ENCODE data around the gene ETV3L.

The ETV3L gene

GRCh38 chr1:157105988-157106812, 6.6 kb upstream of the ETV3L start:
- in situ Hi-C loops (cut with MboI; ENCODE audit: low sequenced_read_pairs), result no loop called here

GRCh38 chr1:157105298-157105987, 5.8 kb upstream of the ETV3L start:
- in situ Hi-C loops (cut with MboI; ENCODE audit: low sequenced_read_pairs), result no loop called here

- in situ Hi-C loops (cut with MboI; ENCODE audit: low sequenced_read_pairs), result no loop called here
Observed at GRCh38 chr1:157104598-157105293, 5.1 kb upstream of the ETV3L start.

GRCh38 chr1:157103268-157103667, 3.7 kb upstream of the ETV3L start:
- in situ Hi-C loops (cut with MboI; ENCODE audit: low sequenced_read_pairs), result no loop called here

- in situ Hi-C loops (cut with MboI; ENCODE audit: low sequenced_read_pairs), result no loop called here
Observed at GRCh38 chr1:157101149-157101548, 1.5 kb upstream of the ETV3L start.

- in situ Hi-C loops (cut with MboI; ENCODE audit: low sequenced_read_pairs), result loop anchor here (10.0 kb wide), 1 partner anchor 66 kb away; no protein-coding TSS in a partner anchor
Observed at GRCh38 chr1:157098987-157099632, 498 bp downstream of the ETV3L start.

- in situ Hi-C loops (cut with MboI; ENCODE audit: low sequenced_read_pairs), result loop anchor here (10.0 kb wide), 1 partner anchor 66 kb away; no protein-coding TSS in a partner anchor
Observed at GRCh38 chr1:157098519-157098918, 1.1 kb downstream of the ETV3L start.

- in situ Hi-C loops (cut with MboI; ENCODE audit: low sequenced_read_pairs), result loop anchor here (10.0 kb wide), 1 partner anchor 67 kb away; no protein-coding TSS in a partner anchor
Observed at GRCh38 chr1:157097692-157098091, 1.9 kb downstream of the ETV3L start.

GRCh38 chr1:157096881-157097280, 2.7 kb downstream of the ETV3L start:
- in situ Hi-C loops (cut with MboI; ENCODE audit: low sequenced_read_pairs), result loop anchor here (10.0 kb wide), 1 partner anchor 68 kb away; no protein-coding TSS in a partner anchor

GRCh38 chr1:157095551-157095950, 4.1 kb downstream of the ETV3L start:
- in situ Hi-C loops (cut with MboI; ENCODE audit: low sequenced_read_pairs), result loop anchor here (10.0 kb wide), 1 partner anchor 69 kb away; no protein-coding TSS in a partner anchor

GRCh38 chr1:157095091-157095490, 4.5 kb downstream of the ETV3L start:
- in situ Hi-C loops (cut with MboI; ENCODE audit: low sequenced_read_pairs), result loop anchor here (10.0 kb wide), 1 partner anchor 70 kb away; no protein-coding TSS in a partner anchor

GRCh38 chr1:157092831-157093230, 6.8 kb downstream of the ETV3L start:
- in situ Hi-C loops (cut with MboI; ENCODE audit: low sequenced_read_pairs), result loop anchor here (10.0 kb wide), 1 partner anchor 72 kb away; no protein-coding TSS in a partner anchor

- in situ Hi-C loops (cut with MboI; ENCODE audit: low sequenced_read_pairs), result loop anchor here (10.0 kb wide), 1 partner anchor 73 kb away; no protein-coding TSS in a partner anchor
Observed at GRCh38 chr1:157091668-157092273, 7.8 kb downstream of the ETV3L start.

GRCh38 chr1:157091186-157091585, 8.4 kb downstream of the ETV3L start:
- in situ Hi-C loops (cut with MboI; ENCODE audit: low sequenced_read_pairs), result loop anchor here (10.0 kb wide), 1 partner anchor 74 kb away; no protein-coding TSS in a partner anchor

- in situ Hi-C loops (cut with MboI; ENCODE audit: low sequenced_read_pairs), result loop anchor here (10.0 kb wide), 1 partner anchor 74 kb away; no protein-coding TSS in a partner anchor
Observed at GRCh38 chr1:157090771-157091170, 8.8 kb downstream of the ETV3L start.

- in situ Hi-C loops (cut with MboI; ENCODE audit: low sequenced_read_pairs), result loop anchor here (10.0 kb wide), 1 partner anchor 75 kb away; no protein-coding TSS in a partner anchor
Observed at GRCh38 chr1:157090196-157090647, 9.4 kb downstream of the ETV3L start.

GRCh38 chr1:157089789-157090188, 9.8 kb downstream of the ETV3L start:
- in situ Hi-C loops (cut with MboI; ENCODE audit: low sequenced_read_pairs), result loop anchor here (10.0 kb wide), 1 partner anchor 75 kb away; no protein-coding TSS in a partner anchor

- in situ Hi-C loops (cut with MboI; ENCODE audit: low sequenced_read_pairs), result no loop called here
Observed at GRCh38 chr1:157088607-157089006, 11.0 kb downstream of the ETV3L start.

- in situ Hi-C loops (cut with MboI; ENCODE audit: low sequenced_read_pairs), result no loop called here
Observed at GRCh38 chr1:157087030-157087429, 12.6 kb downstream of the ETV3L start.

- in situ Hi-C loops (cut with MboI; ENCODE audit: low sequenced_read_pairs), result no loop called here
Observed at GRCh38 chr1:157086299-157086698, 13.3 kb downstream of the ETV3L start.

Measured in HL-60/S4 treated with retinoic acid at 250 ng/mL for 4 days and 3 days (cell line).